Measurements from ENCODE around the gene ADAM12.
A peak's percentile ranks its signal among the peaks of the same experiment; 100 is the strongest.

ADAM12 gene

DNA sequence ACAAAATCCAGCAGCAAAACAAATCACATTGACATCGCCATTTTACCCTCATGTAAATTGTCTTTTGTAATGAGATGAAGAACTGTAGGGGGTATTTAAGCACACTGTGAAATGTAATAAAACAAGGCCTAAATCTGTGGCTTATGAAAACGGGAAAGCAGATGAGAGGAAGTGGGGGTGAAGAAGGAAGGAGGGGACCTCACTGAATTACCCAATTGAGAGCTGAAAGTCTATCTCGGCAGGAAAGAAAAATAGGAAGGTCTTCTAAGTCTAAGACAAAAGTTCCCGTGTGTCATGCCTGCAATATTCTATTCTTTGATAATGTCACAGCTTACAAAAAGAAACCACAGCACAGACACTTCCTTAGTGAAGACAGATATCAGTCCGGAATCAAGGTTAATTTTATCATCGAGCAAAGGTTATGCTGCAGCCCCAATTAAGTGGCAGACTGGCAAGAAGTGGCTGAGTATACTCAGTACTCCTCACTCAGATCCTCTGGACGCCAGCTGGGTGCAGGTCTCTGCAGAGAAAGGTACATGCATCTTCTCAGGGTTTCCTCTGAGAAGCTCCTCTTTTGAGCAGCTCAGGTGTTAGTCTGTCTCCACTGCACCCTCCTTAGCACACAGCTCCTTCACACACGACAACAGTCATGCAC lies 252.2 kb downstream of the ADAM12 start:
- DNase-seq (ENCODE audit: extremely low read depth, low read depth): no peak
- H3K4me3 ChIP-seq (replicated peaks; ENCODE audit: low read depth, low read length): no peak overlapping the region
- TF ChIP-seq, protein P1, sequence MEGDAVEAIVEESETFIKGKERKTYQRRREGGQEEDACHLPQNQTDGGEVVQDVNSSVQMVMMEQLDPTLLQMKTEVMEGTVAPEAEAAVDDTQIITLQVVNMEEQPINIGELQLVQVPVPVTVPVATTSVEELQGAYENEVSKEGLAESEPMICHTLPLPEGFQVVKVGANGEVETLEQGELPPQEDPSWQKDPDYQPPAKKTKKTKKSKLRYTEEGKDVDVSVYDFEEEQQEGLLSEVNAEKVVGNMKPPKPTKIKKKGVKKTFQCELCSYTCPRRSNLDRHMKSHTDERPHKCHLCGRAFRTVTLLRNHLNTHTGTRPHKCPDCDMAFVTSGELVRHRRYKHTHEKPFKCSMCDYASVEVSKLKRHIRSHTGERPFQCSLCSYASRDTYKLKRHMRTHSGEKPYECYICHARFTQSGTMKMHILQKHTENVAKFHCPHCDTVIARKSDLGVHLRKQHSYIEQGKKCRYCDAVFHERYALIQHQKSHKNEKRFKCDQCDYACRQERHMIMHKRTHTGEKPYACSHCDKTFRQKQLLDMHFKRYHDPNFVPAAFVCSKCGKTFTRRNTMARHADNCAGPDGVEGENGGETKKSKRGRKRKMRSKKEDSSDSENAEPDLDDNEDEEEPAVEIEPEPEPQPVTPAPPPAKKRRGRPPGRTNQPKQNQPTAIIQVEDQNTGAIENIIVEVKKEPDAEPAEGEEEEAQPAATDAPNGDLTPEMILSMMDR (IDR thresholded peaks at IDR 0.05; ENCODE audit: low read depth, low read length, missing control alignments): no peak

DNA sequence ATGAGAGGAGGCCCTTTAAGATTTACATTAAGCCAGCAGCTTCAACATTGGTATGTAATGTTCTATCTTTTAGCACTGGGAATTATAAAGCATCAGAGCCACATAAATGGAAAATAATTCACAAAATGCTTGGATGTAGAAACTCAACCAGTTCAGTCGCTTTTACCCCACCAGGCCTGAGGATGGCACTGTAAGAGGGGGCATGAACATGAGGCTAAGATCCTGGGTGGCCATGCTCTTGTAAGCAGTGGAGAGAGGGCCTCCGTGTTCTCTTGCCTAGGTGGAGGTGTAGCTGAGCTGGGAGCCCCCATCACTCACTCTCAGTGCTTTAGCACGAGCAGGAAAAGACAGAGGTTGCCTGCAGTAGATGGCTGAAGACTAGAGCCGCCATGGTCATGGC lies 253.1 kb downstream of the ADAM12 start:
- H3K4me3 ChIP-seq (replicated peaks; ENCODE audit: low read depth, low read length): no peak overlapping the region
- TF ChIP-seq, protein P1 (IDR thresholded peaks at IDR 0.05; ENCODE audit: low read depth, low read length, missing control alignments): peak; percentile 40
- no peak for DNase-seq (ENCODE audit: extremely low read depth, low read depth)

DNA sequence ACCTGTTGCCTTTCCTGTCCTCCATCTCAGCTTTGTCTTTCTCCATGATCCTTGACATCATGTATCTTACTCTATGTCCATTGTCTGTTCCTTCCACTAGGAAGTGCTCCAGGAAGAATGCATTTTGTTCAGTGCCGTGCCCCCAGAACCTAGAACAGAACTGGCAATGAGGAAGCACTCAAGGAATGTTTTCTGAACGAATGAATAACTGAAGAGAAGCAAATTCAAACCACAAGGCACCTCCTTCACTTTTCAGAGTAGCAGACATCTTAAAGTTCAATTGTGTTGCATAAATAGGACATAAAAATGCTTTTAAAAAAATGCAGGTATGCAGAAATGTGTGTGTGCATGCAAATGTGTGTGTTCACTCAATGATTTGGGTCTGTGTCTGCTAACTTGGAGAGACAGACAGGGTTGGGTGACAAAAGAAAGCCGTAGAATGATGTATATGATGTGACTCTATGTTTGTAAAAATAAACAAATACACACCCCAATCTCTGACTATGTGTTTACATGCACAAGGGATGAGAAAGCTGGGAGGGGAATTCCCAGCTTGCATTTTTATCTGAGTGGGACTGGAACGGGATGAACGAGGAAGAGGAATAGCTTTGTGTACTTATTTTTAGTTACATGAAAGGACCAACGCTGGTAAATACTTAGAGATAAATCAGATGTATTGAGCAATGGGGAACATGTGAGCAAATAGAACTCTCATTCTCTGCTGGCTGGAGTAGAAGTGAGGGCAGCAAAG lies 254.2 kb downstream of the ADAM12 start:
- no peak overlapping the region for H3K4me3 ChIP-seq (replicated peaks; ENCODE audit: low read depth, low read length)
- TF ChIP-seq, protein P1 (IDR thresholded peaks at IDR 0.05; ENCODE audit: low read depth, low read length, missing control alignments): no peak
- DNase-seq (ENCODE audit: extremely low read depth, low read depth): no peak

DNA sequence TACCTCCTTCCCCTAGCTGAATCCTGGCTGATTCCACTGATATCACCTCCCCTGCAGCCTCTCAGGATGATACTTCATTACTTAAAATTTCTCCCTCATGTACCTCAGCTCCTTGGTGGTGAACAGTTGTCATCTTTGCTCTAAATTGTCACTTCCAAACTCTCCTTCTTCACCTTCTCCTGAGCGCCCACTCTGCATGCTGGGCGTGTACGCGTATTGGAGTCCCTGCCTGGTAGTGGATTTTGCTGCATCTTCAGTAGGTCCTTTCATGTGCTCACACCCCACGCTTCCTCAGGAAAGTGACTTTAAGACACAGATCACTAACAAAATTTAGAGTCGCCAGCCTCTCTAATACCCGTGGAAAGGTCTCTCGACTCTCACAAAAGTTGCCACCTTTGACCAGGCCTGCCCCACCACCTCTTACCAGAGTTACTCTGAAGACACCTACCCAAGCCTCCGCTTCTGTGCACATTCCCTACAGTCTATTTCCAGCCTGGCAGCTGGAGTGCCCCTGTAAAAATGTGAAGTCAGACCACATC lies 255.1 kb downstream of the ADAM12 start:
- H3K4me3 ChIP-seq (replicated peaks; ENCODE audit: low read depth, low read length): no peak overlapping the region
- TF ChIP-seq, protein P1 (IDR thresholded peaks at IDR 0.05; ENCODE audit: low read depth, low read length, missing control alignments): no peak
- no peak for DNase-seq (ENCODE audit: extremely low read depth, low read depth)

DNA sequence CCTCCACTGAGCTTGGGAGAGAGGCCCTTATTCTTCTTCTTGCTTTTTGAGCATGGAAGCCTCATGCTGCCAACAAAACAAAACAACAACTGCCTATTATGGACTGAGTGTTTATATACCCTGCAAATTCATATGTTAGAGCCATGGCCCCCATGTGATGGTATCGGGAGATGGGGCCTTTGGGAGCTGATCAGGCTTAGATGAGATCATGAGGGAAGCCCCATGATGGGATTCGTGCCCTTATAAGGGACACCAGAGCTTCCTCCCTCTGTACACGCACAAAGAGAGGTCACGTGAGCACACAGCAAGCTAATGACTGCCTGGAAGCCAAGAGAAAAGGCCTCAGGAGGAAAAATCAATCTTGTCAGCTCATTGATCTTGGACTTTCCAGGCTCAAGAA lies 256.9 kb downstream of the ADAM12 start:
- TF ChIP-seq, protein P1 (IDR thresholded peaks at IDR 0.05; ENCODE audit: low read depth, low read length, missing control alignments): no peak
- no peak for DNase-seq (ENCODE audit: extremely low read depth, low read depth)
- no peak overlapping the region for H3K4me3 ChIP-seq (replicated peaks; ENCODE audit: low read depth, low read length)

DNA sequence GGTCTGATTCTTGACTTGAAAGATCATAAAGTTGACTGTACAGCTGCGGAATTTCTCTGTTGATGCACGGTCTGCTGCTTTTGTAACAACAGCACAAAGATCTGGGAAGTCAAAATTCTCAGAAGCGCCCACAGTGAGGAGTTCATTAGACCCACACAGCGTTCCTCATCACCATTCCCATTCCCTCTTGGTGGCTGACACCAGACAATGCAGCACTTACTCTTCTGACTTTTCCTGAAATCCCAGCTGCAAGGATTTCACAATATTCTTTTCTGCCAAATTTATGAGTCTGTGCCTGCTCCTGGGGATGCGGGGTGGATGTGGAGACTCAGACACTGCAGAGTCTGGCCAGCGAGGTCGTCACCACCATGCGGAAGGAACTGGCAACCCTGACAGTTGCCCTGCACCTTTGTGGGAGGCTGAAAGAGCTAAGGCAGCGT lies 258.0 kb downstream of the ADAM12 start:
- DNase-seq (ENCODE audit: extremely low read depth, low read depth): no peak
- TF ChIP-seq, protein P1 (IDR thresholded peaks at IDR 0.05; ENCODE audit: low read depth, low read length, missing control alignments): no peak
- H3K4me3 ChIP-seq (replicated peaks; ENCODE audit: low read depth, low read length): no peak overlapping the region
